Epithelial cell of proximal tubule (primary cell): Measurements from ENCODE around the gene LMF1. TPM values are rescaled to one million over a fixed set of nuclear protein-coding genes. Genes with fewer than 3 reads are reported as not detected.

Source experiments
- DNase-seq: peaks from one replicate; pipeline ENCODE4 v3.0.0-alpha.2; 2011; ENCODE audit warnings: low read depth
- H3K4me3 ChIP-seq: 2 replicates; pipeline ENCODE4 v1.5.1; 2011; ENCODE audit warnings: low read depth, mild to moderate bottlenecking, low read length
- total RNA-seq: library from RNA; depleted of rRNA; stranded (reverse); fragments of >200 nt; gene quantifications from 2 replicates; pipeline ENCODE4 v1.2.3, GENCODE V29; 2015
- TF ChIP-seq, protein P1 (sequence below): conservative IDR thresholded peaks from 2 replicates; pipeline ENCODE4 v1.5.1; 2012; ENCODE audit warnings: low read depth, mild to moderate bottlenecking, low read length

LMF1 gene
- total RNA-seq, 1 donor from 2014 or later, result 8.2 TPM

DNA sequence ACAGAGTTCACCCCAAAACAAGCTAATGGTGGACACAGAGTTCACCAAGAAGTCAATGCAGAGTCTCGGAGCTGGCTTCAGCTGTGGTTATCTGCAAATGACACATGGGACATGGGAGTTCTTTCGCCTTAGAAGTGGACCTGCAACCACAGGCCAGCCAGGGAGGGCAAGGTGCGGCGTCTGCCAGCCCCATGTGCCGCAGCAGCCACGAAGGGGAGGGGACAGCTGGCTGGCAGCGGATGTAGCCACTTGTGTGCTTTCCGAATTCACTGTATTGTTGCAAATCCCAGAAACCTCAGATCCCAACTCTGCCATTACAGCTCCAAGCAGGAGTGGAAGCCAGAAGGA is 24.8 kb downstream of the LMF1 start:
- H3K4me3 ChIP-seq, result no peak overlapping the region
- DNase-seq, result no peak
- TF ChIP-seq, protein P1, sequence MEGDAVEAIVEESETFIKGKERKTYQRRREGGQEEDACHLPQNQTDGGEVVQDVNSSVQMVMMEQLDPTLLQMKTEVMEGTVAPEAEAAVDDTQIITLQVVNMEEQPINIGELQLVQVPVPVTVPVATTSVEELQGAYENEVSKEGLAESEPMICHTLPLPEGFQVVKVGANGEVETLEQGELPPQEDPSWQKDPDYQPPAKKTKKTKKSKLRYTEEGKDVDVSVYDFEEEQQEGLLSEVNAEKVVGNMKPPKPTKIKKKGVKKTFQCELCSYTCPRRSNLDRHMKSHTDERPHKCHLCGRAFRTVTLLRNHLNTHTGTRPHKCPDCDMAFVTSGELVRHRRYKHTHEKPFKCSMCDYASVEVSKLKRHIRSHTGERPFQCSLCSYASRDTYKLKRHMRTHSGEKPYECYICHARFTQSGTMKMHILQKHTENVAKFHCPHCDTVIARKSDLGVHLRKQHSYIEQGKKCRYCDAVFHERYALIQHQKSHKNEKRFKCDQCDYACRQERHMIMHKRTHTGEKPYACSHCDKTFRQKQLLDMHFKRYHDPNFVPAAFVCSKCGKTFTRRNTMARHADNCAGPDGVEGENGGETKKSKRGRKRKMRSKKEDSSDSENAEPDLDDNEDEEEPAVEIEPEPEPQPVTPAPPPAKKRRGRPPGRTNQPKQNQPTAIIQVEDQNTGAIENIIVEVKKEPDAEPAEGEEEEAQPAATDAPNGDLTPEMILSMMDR, result no peak

DNA sequence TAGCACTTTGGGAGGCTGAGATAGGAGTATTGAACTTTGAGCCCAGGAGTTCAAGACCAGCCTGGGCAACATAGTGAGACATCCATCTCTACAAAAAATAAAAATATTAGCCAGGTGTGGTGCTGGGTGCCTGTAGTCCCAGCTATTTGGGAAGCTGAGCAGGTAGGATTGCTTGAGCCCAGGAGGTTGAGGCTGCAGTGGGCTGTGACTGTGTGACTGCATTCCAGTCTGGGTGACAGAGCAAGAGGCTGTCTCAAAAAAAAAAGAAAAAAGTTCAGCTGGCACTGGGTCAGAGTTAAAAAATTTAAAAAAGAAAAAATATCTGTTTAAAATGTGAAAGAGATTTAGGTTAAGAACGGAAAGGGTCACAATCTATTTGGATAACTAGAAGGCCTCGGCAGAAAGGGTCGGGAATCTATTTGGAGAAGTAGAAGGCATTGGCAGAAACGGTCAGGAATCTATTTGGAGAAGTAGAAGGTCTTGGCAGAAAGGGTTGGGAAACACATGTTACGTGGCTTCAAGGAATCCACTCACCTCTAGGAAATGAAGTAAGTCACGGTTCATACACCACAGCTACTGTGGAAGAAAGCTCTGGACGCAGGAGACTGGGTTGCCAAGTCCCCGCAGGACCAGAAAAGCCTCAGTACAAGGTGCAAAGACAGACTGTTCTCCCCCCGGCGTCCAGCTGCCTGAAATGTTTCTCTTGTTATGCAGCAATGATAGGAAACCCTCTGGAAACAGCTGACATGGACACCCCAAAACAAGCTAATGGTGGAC is 25.3 kb downstream of the LMF1 start:
- TF ChIP-seq, protein P1, result no peak
- no peak overlapping the region for H3K4me3 ChIP-seq
- peak; percentile 29 for DNase-seq

DNA sequence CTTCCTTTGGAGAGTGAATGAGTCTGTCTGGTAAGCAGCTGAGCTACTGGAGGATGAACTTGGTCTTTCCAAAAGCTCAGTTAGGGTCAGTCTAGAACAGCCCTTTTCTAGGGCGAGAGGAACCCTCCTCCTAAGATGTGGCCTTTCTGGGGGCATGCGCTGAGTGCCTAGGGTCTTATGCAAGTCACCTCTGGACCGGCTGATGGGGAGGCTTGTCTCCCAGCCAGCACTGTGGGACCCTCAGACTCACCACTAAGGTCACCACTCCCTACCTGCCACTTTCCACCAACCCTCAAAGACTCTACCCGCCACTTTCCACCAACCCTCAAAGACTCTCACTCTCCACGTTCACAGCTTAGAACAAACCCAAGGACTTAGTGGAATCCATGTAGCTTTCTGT is 26.8 kb downstream of the LMF1 start:
- TF ChIP-seq, protein P1, result no peak
- no peak for DNase-seq

DNA sequence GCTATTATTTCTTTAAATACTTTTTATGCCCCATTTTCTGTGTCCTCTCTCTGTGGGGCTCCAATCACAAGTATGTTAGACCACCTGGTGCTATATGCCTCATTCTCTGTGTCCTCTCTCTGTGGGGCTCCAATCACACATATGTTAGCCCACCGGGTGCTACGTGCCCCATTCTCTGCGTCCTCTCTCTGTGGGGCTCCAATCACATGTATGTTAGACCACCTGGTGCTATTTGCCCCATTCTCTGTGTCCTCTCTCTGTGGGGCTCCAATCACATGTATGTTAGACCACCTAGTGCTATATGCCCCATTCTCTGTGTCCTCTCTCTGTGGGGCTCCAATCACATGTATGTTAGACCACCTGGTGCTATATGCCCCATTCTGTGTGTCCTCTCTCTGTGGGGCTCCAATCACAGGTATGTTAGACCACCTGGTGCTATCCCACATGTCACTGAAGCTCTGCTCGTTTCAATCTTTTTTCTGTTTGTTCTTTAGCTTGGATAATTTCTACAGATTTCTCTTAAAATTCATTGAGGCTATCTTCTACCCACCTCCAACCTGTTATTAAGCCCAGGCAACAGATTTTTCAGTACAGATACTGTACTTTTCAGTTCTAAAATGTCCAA is 28.2 kb downstream of the LMF1 start:
- no peak overlapping the region for H3K4me3 ChIP-seq
- TF ChIP-seq, protein P1, result no peak
- DNase-seq, result no peak

More for the DNA sequence above, 26.8 kb downstream of the LMF1 start:
- H3K4me3 ChIP-seq, result no peak overlapping the region

DNA sequence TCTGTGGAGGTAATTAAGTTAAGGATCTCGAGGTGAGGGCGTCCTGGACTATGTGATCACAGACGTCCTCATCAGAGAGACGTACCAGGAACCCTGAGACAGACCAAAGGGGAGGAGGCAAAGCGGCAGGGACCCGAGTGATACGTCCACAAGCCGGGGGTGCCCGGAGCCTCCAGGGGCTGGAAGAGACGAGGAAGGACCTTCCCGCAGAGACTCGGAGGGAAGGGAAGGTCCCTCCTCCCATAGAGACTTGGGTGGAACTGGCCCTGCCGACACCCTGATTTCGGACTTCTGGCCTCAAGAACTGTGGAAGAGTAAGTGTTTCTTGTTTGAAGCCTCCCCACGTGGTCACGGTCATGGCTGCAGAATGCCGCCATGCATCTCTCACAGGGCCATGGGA is 30.8 kb downstream of the LMF1 start:
- TF ChIP-seq, protein P1, result no peak
- no peak for DNase-seq
- H3K4me3 ChIP-seq, result no peak overlapping the region

DNA sequence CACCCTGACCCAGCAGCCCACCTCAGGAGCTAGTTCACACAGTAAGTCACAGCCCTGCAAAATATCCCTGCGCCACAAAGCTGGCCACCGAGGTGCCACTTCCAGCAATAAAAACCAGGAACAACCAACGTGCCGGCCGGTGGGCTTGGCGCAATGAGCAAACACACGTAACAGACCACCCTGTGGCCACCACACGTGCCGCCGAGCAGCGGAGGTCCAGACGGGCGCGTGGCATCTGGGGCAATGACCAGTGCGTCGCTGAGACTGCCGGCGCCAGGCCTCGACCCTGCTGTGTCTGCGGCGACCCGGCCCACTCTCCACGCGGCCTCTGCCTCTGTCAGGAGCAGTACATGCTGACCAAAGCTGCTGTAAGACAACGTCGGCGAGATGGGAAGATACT is 31.5 kb downstream of the LMF1 start:
- H3K4me3 ChIP-seq, result no peak overlapping the region
- no peak for DNase-seq
- TF ChIP-seq, protein P1, result no peak

DNA sequence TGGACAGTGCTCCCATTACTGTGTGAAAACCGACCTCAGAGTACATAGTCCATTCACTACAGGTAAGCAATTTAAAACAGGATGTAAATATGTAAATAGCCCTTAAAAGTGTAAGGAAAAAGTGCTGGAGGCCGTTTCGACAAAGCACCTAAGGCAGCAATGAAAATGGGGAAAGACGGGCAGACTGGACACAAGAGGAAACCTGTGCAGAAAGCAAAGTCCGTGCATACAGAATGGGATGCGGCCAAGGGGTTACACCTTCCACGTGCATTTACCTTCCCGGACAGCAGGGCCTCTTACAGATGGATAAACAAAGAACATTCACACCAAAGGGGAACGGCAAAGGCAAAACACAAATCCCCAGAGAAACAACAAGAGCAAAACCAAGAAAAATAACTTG is 32.0 kb downstream of the LMF1 start:
- no peak overlapping the region for H3K4me3 ChIP-seq
- TF ChIP-seq, protein P1, result no peak
- DNase-seq, result no peak
